ENCODE measurements around the gene SPSB1. TPM values are rescaled to one million over a fixed set of nuclear protein-coding genes. Genes with fewer than 3 reads are reported as not detected.

SPSB1 gene
- total and polyA plus RNA-seq, 2 of the 4 experiments (the other 2 are of a cell fraction): 16.7 to 19.8 TPM

DNA sequence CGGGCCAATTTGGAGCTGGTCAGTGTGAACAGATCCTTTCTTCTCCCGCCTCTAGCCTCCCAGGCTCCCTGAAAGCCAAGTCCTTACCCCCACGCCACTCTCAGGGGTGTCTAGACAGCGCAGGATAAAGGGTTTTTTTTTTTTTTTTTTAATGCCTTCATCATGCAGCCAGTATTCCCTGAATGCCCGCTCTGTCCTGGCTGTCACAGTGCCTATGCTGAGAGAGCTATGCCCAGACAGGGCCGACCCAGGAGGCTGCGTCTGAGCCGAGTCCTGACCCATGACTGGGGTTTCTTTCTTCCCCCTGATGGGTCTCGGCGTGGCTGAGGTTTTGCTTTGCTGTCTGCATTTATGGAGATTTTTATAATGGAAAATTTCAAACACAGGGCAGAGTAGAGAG, 18.3 kb downstream of the SPSB1 start:
- ChIA-PET CTCF (interaction anchor here (0.6 kb wide), 1 partner anchor 107 kb away, joined by 3 read pairs; no protein-coding TSS in a partner anchor), POLR2A (ENCODE audit: unreplicated experiment) (interaction anchor here (0.6 kb wide), 1 partner anchor 590 kb away, joined by 3 read pairs; no protein-coding TSS in a partner anchor)
- no TSS peak for BruUV-seq (replicated peaks)

More for the DNA sequence above, 18.3 kb downstream of the SPSB1 start:
- H3K4me1 ChIP-seq (ENCODE audit: control insufficient read depth, insufficient read depth, low read length): peaks cover 15% of the 10 kb centered on the region
- no peak overlapping the region for H3K9ac ChIP-seq (ENCODE audit: low read depth, low read length)
- H2BK120ac ChIP-seq (ENCODE audit: low read depth, low read length): no peak overlapping the region
- in situ Hi-C loops (cut with MboI; ENCODE audit: low sequenced_read_pairs): no loop called here
- H3K56ac ChIP-seq (ENCODE audit: extremely low read depth, insufficient read depth, low read length): no peak overlapping the region
- H4K91ac ChIP-seq (ENCODE audit: insufficient read depth, low read depth, low read length): no peak overlapping the region
- no peaks in the 10 kb centered on the region for H3K27me3 ChIP-seq (ENCODE audit: control insufficient read depth, insufficient read depth, low read length)
- H3K23ac ChIP-seq (ENCODE audit: low read depth, low read length): no peak overlapping the region
- H3K27ac ChIP-seq (ENCODE audit: insufficient read depth, low read length): no peak overlapping the region
- no peak overlapping the region for H2BK5ac ChIP-seq (ENCODE audit: low read depth, low read length, poor library complexity, severe bottlenecking)
- dilution Hi-C loops (cut with HindIII; ENCODE audit: low sequenced_read_pairs, unreplicated experiment): no loop called here
- H3K9me3 ChIP-seq (ENCODE audit: control insufficient read depth, insufficient read depth, low read length): no peaks in the 10 kb centered on the region
- TF ChIP-seq FOS (IDR thresholded peaks at IDR 0.05; ENCODE audit: low read depth, low read length) (no peak), MAZ (IDR thresholded peaks at IDR 0.05; ENCODE audit: borderline replicate concordance, low read depth, low read length) (no peak), SMC3 (IDR thresholded peaks at IDR 0.05; ENCODE audit: low read depth, low read length) (no peak), NFE2L2 (IDR thresholded peaks at IDR 0.05; ENCODE audit: low read depth, low read length) (no peak), ELK1 (IDR thresholded peaks at IDR 0.05; ENCODE audit: borderline replicate concordance, low read depth, low read length) (no peak), RAD21 (IDR thresholded peaks at IDR 0.05; ENCODE audit: low read length) (no peak), POLR2A (IDR thresholded peaks at IDR 0.05; ENCODE audit: low read depth, low read length) (no peak)
- no peak overlapping the region for H3K4ac ChIP-seq (ENCODE audit: low read depth, low read length)
- H3K36me3 ChIP-seq (ENCODE audit: control insufficient read depth, insufficient read depth, low read length): no peaks in the 10 kb centered on the region
- no peak overlapping the region for H2AK9ac ChIP-seq (replicated peaks; ENCODE audit: low read depth, low read length, poor library complexity)
- peaks cover 95% of the 10 kb centered on the region for H4K20me1 ChIP-seq (ENCODE audit: insufficient read depth, low read length)
- no peak overlapping the region for H4K5ac ChIP-seq (ENCODE audit: low read depth, low read length)
- no peak overlapping the region for H4K8ac ChIP-seq (ENCODE audit: low read depth in 2 of 2, low read length in 2 of 2)
- no peak overlapping the region for H2AK5ac ChIP-seq (ENCODE audit: low read depth, low read length)
- ATAC-seq (ENCODE audit: low read depth): no peak
- no peak overlapping the region for H2AFZ ChIP-seq (replicated peaks; ENCODE audit: low read length, poor library complexity)
- 80% methylated on average over 1 of the region's 10 CpGs; no CpG with 5 or more reads in 1 of the 2 experiments for WGBS, 2 experiments (ENCODE audit: extremely low coverage in 2 of 2, insufficient read length in 1 of 2)
- H3K4me2 ChIP-seq (ENCODE audit: low read depth, low read length): no peak overlapping the region
- intact Hi-C loops (cut with micrococcal nuclease): no loop called here
- H2BK20ac ChIP-seq (ENCODE audit: low read depth, low read length): no peak overlapping the region
- H3K18ac ChIP-seq (ENCODE audit: low read depth, low read length): no peak overlapping the region
- H3K4me3 ChIP-seq (ENCODE audit: insufficient read depth, low read depth, low read length): no peak overlapping the region
- H3K79me1 ChIP-seq (ENCODE audit: low read depth in 1 of 2, low read length in 2 of 2): peaks cover 29 to 92% of the 10 kb centered on the region in 2 experiments
- no peak overlapping the region for H3K14ac ChIP-seq (replicated peaks; ENCODE audit: low read depth, low read length)
- H2BK15ac ChIP-seq (ENCODE audit: low read depth, low read length): no peak overlapping the region
- peaks cover 28% of the 10 kb centered on the region for H3K9me1 ChIP-seq (ENCODE audit: insufficient read depth, low read length)
- DNase-seq: no peak

All from IMR-90 (cell line).